DMS114 treated with DMSO at 0.1 percent for 48 hours (cell line): ENCODE measurements around the gene JAK1.

ENCODE experiments used
- DNase-seq: peaks from one replicate; lab custom pipeline; 2025; ENCODE audit not compliant: unreplicated experiment; lab: John Stamatoyannopoulos, UW

The JAK1 gene

DNA sequence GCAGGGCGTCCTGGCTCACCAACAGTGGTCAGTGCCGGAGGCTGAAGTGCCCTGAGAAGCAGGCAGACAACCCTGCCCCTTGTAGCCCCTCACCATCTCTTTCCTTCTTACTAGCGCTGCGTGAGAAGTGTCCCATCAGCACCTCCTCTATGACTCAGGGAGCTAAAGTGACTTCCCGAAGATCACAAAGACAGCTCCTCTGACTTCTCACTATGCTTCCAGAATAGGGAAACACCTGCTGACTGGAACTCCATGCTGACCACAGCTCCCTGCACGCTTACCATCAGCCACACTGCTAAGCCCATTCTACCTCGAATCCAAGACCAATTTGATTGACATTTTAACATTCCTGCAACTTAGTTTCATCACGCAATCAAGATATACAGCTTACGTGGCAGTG is 92.8 kb downstream of the JAK1 start:
- no peak for DNase-seq

DNA sequence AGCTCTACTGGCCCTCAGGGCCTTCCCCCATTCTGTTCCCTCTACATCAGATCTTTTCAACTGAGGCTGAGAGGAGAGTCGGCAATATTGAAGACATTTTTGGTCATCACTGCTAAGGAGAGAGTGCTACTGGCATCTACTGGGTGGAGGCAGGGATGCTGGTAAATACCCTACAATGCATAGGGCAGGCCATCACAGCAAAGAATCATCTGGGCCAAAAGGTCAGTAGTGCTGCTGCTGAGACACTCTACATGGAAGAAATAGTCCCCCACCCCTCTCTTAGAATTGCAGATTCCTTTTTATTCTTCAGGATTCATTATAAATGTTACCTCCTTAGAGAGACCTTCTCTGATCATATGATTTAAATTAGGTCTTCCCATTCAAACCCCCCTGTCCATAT is 94.3 kb downstream of the JAK1 start:
- DNase-seq: no peak

DNA sequence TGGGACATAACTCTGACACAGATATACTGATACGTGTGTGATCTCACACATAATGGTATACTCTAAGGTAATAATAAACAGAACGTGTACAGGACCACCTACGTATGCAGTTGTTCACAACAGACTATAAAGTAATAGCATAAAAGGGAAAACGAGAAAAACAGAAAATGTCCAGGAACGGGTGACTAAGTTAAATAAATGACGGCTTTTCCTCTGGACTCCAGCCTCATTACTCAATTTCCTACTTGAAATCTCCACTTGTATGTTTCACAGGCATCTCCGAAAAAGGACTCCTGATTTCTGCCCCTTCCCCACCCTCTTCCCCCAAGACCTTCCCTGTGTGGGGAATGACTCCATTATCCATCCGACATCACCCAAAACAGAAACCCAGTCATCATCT is 95.1 kb downstream of the JAK1 start:
- no peak for DNase-seq

- DNase-seq: no peak
These were observed 99.1 kb downstream of the JAK1 start for GRCh38 chr1:64867266-64867665.

DNA sequence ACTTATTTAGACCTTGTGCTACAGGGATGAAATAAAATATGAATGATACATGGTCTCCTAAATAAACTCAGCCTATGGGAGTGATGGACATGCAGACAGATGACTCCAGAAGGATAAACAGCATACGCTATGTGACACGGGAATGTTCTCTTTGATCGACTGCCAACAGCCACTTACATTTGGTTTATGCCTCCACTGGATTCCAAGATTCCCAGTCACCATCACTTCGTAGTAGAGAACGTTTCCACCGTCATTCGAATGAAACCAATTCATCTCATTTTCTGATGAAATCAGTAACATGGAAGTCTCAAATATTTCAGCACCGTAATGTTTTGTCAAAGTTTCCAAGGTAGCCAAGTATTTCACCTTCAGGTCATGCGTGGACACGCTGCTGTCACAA is 99.7 kb downstream of the JAK1 start:
- DNase-seq: no peak

GRCh38 chr1:64865105-64865757 is 101.1 kb downstream of the JAK1 start:
- no peak for DNase-seq

- no peak for DNase-seq
These were observed 102.1 kb downstream of the JAK1 start for GRCh38 chr1:64864018-64864940.

DNA sequence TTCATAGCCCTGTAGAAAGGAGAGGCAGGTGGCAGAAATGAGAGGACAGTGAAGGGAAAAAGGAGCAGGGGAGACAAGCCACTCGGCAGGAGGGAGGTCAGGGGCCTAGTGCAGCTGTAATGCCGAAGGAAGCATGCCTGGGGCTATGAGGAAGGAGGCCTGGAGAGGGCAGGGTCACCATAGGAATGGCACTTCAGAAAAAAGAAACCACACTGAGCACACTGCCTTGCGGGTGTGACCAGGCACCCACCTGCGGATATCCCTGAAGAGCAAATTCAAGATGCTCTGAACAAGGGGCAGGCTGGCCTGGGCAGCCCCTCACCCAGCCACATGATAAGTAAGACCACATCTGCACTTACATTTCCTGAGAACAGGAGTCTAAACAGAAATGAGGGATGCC is 104.7 kb downstream of the JAK1 start:
- DNase-seq: no peak

DNA sequence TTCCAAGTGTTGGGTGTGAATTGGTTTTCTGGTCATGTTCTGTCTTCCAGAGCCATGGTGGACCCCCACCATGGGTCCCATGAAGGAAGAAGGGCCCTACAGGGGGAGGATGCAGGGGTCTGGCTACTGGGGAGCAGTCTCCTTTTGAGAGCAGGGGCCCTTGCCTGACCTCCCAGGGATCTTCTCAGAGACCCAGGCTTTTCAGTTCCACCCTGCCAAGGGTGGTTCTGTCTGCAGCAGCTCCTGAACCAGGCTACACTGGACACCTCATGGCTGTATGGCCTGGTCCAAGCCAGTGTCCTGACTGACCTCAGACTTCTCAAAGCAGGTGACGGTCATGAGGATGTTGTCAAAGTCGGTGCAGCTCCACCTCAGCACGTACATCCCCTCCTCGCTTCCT is 109.0 kb downstream of the JAK1 start:
- DNase-seq: no peak

DNA sequence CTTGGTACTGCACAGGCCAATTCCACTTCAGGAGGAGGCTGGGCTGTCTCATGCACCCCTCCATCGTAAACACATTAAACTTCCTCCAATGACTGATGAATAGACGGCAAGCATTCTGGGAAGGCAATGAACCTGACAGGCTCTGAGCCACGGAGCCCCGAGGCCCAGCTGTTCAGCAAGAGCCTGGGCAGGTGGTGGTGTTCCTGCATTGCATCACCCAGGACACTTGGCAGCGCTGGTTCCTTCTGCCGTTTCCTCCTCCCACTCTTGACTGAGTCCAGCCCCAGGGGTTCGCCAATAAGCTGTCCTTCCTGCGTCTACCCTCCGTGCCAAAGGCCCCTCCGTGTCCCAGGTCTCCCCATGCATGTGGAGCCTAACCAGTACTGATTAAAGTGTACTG is 109.8 kb downstream of the JAK1 start:
- no peak for DNase-seq

- DNase-seq: no peak
These were observed 110.8 kb downstream of the JAK1 start for GRCh38 chr1:64855557-64855956.

- no peak for DNase-seq
These were observed 111.7 kb downstream of the JAK1 start for GRCh38 chr1:64854674-64855073.

DNA sequence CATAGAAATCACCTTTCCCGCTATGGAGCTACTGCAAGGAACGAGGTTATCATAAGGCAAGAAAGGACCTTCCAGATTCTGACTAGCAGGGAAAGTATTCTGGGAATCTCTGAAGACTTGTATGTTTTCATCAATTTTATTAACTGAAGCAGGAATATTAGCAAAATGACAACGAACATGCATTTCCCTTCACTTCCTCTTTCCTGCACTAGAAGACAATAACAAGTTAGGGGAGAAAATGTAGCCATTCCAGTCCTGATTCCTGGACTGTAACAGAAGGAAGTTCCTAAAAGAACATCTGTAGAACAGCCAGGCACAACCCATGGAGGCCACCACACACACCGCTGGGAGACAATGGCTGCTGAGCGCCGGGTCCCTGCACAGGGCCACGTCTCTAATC is 114.7 kb downstream of the JAK1 start:
- DNase-seq: no peak

DNA sequence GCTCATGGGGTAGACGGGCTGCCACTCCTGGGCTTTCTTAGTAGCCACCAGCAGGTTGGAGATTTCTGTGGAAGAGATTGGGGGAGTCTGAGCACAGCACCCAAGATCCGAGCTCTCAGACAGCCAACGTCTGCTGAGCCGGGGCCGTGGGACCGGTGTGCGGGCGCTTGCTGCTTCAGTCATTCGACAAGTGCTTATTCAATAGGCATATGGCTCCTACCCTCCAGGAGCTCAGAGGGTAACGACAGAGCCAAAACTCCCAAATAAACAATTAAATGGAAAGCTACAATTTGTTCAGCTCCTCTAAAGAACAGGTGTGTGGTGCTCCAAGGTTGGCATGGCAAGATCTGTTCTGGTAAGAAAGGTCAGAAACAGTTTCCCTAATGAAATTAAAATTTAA is 115.5 kb downstream of the JAK1 start:
- no peak for DNase-seq

- no peak for DNase-seq
These were observed 116.4 kb downstream of the JAK1 start for GRCh38 chr1:64849942-64850341.

GRCh38 chr1:64848803-64849202 is 117.5 kb downstream of the JAK1 start:
- no peak for DNase-seq

DNA sequence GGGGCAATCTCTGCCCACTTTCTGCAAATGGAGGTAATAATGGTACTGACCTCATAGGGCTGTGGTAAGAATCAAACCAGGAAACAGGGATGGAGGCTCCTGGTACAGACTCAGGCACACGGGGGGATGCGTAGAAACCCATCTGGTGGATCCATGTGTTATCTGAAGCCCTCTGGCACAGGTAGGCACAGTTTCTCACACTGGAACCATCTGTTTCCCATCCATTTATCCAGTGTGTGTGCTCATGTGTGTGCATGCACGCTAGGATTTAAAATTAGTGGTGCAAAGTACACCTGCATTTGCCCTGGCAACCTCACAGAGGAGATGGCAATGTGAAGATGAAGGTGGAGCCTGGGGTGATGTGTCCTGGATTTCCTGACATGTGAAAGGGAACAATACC is 118.2 kb downstream of the JAK1 start:
- no peak for DNase-seq

GRCh38 chr1:64847666-64848065 is 118.7 kb downstream of the JAK1 start:
- DNase-seq: no peak

DNA sequence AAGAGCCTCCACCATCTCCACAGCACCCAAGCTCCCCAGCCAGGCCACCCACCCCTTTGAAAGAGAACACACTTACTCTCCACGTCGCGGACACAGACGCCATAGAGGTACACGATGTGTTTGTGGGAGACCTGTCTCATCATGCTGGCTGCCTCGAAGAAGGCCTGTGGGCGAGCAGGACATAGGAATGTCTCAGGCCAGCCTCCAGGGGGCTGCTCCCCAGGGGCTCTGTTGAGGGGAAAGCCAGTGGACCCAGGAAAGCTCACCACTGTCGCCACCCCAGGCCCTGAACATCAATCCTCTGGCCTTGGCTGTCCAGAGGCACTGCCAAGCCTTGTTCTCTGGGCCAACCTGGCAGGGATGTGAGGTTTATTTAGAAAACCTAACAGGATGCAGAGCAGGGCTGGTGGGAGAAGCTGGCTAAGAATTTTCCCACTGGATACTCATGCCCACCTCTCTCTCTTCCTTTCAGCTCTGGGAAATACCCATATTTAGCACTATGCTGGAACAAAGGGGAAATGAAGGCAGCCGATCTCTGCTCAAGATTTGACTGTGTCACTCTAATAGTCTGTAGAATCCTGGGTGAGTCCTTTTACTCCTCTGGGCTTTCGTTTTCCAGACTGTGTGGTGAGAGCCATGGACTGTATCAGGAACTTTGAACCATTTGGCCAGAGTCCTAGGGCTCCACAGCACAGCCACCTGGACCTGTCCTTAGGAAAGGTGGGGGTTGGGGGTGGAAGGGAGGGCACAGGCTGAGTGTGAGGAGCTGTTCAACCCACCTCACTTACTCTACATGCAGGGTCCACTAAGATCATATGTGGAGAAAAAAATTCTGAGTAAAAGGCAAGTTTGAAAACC is 119.5 kb downstream of the JAK1 start:
- no peak for DNase-seq

DNA sequence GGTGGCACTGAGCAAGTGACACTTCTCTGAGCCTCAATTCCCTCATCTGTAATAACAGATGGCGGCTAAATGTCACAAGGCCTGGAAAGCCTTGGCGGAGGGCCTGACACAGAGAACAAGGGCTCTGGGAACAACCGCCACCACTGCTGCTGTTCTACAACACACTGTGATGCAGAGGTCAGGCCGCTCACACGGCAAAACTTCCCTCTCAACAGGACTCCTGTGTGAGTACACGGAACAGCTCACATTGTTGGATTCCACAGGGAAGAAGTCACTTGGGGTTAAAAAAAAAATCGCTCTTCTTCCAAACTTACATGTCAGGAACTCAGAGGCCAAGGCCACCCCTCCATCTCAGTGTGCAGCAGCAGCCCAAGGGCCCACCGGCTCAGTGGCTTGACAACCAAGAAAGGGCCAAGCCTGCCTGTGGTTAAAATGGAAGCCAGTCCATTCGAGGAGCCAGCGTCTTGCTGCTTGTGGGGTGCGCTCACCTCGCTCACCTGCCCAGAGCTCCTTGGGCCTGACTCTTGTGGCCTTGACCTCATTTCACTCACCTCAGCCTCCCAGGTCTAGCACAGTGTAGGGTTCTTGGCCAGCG is 120.4 kb downstream of the JAK1 start:
- DNase-seq: no peak

DNA sequence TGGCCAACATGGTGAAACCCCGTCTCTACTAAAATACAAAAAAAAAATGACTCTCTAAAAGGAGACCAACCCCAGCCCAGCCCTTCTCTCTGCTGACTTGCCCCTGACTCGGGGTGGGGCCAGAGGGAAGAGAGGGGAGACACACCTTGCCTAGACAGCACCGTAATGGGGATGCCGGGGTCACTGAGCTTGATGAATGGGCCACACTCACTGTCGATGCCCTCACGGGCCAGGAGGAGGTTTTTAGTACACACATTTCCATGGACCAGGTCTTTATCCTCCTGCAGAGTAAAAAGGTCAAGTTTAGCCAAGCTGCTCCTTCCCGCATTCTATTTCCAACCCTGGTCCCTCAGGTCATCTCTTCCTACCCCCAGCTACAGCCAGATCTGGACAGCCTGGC is 121.7 kb downstream of the JAK1 start:
- DNase-seq: no peak
